GM12891 (cell line): ENCODE results near the gene HS6ST3.

ENCODE experiments used
- PAX5 ChIP-seq: IDR thresholded peaks from 2 replicates; pipeline ENCODE4 v1.6.1; 2011; ENCODE audit warnings: low read length, moderate library complexity, mild to moderate bottlenecking; ENCODE audit not compliant: insufficient read depth, severe bottlenecking
- POLR2A ChIP-seq: IDR thresholded peaks from 2 replicates; pipeline ENCODE4 v1.6.1; 2011; ENCODE audit warnings: low read depth, low read length, control low read depth
- POLR2AphosphoS5 ChIP-seq: IDR thresholded peaks from 2 replicates; pipeline ENCODE4 v1.6.1; 2011; ENCODE audit warnings: low read depth, low read length, control low read depth
- TAF1 ChIP-seq: IDR thresholded peaks from 2 replicates; pipeline ENCODE4 v1.6.1; 2011; ENCODE audit warnings: low read depth, low read length, control low read depth

DNA sequence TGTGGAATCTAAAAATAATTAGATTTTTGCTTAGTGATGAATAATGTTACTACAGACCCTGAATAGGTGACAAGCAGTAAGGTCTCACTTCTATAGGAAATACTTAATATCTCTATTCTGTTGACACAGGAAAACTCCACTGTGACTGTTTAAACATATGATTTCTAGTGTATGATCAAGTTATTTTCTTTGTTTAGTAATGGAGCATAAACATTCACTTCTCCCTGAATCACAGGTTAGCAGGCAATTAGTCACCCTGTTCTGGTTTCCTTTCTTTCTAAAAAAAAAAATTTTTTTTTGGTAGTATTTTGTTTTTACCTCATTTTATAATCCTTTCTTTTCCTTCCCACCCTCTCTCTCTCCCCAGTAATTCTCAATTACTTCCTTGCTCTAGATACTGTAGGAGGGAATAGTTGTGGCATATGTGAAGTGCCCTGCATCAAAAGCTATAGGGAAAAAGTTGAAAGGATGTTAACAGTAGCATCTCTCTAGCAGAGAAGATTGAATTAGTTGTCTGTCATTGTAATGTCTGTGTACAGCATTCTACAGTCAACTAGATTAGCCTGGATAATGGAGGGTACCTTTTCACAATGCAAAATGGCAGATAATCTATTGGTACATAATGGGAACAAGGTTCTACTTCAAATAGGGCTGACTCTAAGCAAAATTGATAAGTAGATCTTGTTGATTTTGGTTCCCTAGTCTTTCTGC, 3.5 kb downstream of the HS6ST3 start:
- TF ChIP-seq TAF1 (no peak), POLR2A (no peak), POLR2AphosphoS5 (no peak), PAX5 (no peak)
